ENCODE results near the gene FCN2. TPM values are rescaled to one million over a fixed set of nuclear protein-coding genes. Genes with fewer than 3 reads are reported as not detected.

FCN2 gene
- total and polyA plus RNA-seq, 2 of the 4 experiments (the other 2 are of a cell fraction), result not detected

GRCh38 chr9:134860510-134860909 lies 20.1 kb upstream of the FCN2 start:
- Histone ChIP-seq H2AFZ (replicated peaks; ENCODE audit: low read length, poor library complexity) (no peak overlapping the region), H2AK9ac (replicated peaks; ENCODE audit: low read depth, low read length, poor library complexity) (no peak overlapping the region), H3K56ac (ENCODE audit: extremely low read depth, insufficient read depth, low read length) (no peak overlapping the region), H2AK5ac (ENCODE audit: low read depth, low read length) (no peak overlapping the region), H3K4me3 (ENCODE audit: insufficient read depth, low read depth, low read length) (no peak overlapping the region), H3K9me1 (ENCODE audit: insufficient read depth, low read length) (peaks cover 2% of the 10 kb centered on the region; the same call in 1 of the 2 replicates), H2BK20ac (ENCODE audit: low read depth, low read length) (no peak overlapping the region), H3K27ac (ENCODE audit: insufficient read depth, low read length) (no peak overlapping the region), H3K36me3 (ENCODE audit: control insufficient read depth, insufficient read depth, low read length) (no peaks in the 10 kb centered on the region), H3K79me1 (ENCODE audit: low read depth in 1 of 2, low read length in 2 of 2) (no peaks in the 10 kb centered on the region), H3K4me1 (ENCODE audit: control insufficient read depth, insufficient read depth, low read length) (peaks cover 6% of the 10 kb centered on the region; the same call in 1 of the 2 replicates), H3K14ac (replicated peaks; ENCODE audit: low read depth, low read length) (no peak overlapping the region), H4K5ac (ENCODE audit: low read depth, low read length) (no peak overlapping the region), H3K9ac (ENCODE audit: low read depth, low read length) (no peak overlapping the region), H3K4me2 (ENCODE audit: low read depth, low read length) (no peak overlapping the region), H4K20me1 (ENCODE audit: insufficient read depth, low read length) (no peaks in the 10 kb centered on the region), H3K4ac (ENCODE audit: low read depth, low read length) (no peak overlapping the region), H4K91ac (ENCODE audit: insufficient read depth, low read depth, low read length) (no peak overlapping the region), H2BK5ac (ENCODE audit: low read depth, low read length, poor library complexity, severe bottlenecking) (no peak overlapping the region), H3K9me3 (ENCODE audit: control insufficient read depth, insufficient read depth, low read length) (peaks cover 4% of the 10 kb centered on the region), H2BK120ac (ENCODE audit: low read depth, low read length) (no peak overlapping the region), H4K8ac (ENCODE audit: low read depth in 2 of 2, low read length in 2 of 2) (no peak overlapping the region), H3K27me3 (ENCODE audit: control insufficient read depth, insufficient read depth, low read length) (peaks cover 4% of the 10 kb centered on the region; the same call in 1 of the 2 replicates), H3K18ac (ENCODE audit: low read depth, low read length) (no peak overlapping the region), H2BK15ac (ENCODE audit: low read depth, low read length) (no peak overlapping the region), H3K23ac (ENCODE audit: low read depth, low read length) (no peak overlapping the region)
- no TSS peak for BruUV-seq (replicated peaks)
- intact Hi-C loops (cut with micrococcal nuclease) (no loop called here), in situ Hi-C loops (cut with MboI; ENCODE audit: low sequenced_read_pairs) (no loop called here), dilution Hi-C loops (cut with HindIII; ENCODE audit: low sequenced_read_pairs, unreplicated experiment) (no loop called here)
- WGBS, 2 experiments (ENCODE audit: extremely low coverage in 2 of 2, insufficient read length in 1 of 2), result no CpG with 5 or more reads among the region's 13 CpGs
- TF ChIP-seq BHLHE40 (IDR thresholded peaks at IDR 0.05; ENCODE audit: low read depth, low read length), result no peak
- no peak for TF ChIP-seq POLR2A (IDR thresholded peaks at IDR 0.05; ENCODE audit: low read depth, low read length)
- no peak for TF ChIP-seq RAD21 (IDR thresholded peaks at IDR 0.05; ENCODE audit: low read length)
- TF ChIP-seq RFX5 (IDR thresholded peaks at IDR 0.05; ENCODE audit: low read depth, low read length), result no peak
- no peak for TF ChIP-seq USF2 (IDR thresholded peaks at IDR 0.05; ENCODE audit: low read depth, low read length)
- no peak for TF ChIP-seq MXI1 (IDR thresholded peaks at IDR 0.05; ENCODE audit: borderline replicate concordance, low read depth, low read length)
- no peak for ATAC-seq (ENCODE audit: low read depth)
- ChIA-PET CTCF (no interaction called here), POLR2A (ENCODE audit: unreplicated experiment) (no interaction called here)
- no peak for DNase-seq

Data from IMR-90 (cell line).